NCI-H69 (cell line): Measurements from ENCODE around the gene SRP68.
A peak's percentile ranks its signal among the peaks of the same experiment; 100 is the strongest.

Experiments used
- DNase-seq: peaks from one replicate; lab custom pipeline; 2025; lab: John Stamatoyannopoulos, UW

Gene SRP68

DNA sequence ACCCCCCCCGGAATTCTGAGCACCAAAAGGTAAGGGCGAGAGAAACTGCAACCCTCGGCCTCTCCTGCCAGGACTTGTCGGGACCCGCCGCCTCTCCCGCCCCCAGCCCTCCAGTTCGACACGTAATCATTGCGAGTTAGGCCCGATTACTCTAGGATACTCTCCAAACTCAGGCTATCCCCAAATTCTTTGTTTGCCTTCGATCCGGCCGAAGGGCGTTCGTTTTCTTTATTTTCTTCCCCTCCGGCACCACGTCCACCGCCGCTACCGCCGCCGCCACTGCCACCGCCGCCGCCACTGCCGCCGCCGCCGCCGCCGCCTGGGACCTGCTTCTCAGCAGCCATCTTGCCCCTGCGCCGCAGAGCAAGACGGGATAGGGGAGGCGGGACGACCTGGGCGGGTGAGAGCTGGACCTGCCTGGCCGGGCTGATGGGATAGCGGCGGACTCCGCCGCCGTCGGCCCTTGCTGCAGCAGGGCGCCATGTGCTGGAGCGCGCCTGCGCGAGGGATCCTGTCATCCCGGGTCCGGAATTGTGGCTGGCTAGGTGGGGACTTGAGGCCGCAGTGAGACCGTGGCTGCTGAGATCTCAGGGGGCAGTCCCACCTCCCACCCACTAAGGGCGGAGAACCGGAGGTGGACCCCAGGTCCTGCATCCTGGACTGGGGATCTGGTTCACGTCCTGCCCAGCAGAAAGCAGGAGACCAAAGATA lies at the start of gene SRP68:
TSS of gene SRP68 (minus strand) at position 370 of the 711 bp plus-strand sequence. CDS start at position 344, 26 bp downstream.
- peak; percentile 97 for DNase-seq

DNA sequence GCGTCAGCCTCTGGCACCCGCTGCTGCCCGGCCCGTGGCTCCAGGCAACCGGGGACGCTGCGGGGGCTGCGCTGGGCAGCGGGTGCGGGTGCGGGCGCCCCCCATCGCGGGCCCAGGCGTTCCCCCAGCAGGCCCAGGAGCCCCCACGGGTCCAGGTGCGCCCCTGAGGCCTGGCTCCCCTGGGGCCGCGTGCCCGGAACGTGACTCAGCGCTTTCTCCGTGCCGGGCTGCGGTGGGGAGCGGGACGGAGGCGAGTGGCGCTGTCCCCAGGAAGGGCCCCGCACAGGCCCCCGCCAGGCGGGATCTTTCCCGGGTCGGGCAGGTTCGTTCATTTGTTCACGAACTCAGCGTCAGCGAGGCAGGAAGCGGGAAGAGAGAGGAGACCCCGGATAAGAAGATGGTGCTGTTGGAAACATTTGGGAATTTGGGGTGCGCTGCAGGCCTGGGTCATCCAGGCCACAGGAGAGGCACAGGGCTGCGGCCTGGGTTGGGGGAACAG lies 49.7 kb upstream of the SRP68 start:
- no peak for DNase-seq

DNA sequence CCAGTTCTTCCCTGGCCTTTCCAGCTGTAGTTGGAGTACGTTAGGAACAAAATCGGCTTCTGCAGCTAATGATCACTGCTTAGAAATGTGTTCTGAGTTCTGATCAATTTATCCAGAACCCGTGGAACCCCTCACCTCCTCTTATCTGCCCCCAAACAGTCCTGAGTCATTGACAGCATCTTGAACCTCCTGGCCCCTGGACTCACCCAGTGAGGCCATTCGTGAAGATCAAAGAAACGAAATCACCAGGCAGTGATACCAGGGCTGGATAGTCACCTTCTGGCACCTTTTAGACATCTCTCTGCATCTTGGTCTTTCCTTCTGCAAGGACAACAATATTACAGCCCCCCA lies 48.3 kb upstream of the SRP68 start:
- DNase-seq: no peak

GRCh38 chr17:76119409-76120371 lies 47.4 kb upstream of the SRP68 start:
- DNase-seq: no peak

DNA sequence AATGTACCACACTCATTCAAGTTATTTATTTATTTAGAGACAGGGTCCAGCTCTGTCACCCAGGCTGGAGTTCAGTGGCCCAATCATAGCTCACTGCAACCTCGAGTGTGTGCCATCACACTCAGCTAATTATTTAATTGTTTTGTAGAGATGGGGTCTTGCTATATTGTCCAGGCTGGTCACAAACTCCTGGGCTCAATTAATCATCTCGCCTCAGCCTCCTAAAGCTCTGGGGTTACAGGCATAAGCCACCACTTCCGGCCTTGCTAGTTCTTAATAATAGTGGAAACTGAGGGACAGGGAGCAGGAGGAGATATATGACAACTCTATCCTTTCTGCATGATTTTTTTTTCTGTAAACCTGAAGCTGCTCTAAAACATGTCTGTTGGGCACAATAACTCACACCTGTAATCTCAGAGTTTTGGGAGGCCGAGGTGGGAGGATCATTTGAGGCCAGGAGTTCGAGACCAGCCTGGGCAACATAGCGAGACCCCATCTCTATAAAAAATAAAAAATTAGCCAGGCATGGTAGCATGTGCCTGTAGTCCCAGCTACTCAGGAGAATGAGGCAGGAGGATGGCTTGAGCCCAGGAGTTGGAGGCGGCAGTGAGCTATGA lies 42.9 kb upstream of the SRP68 start:
- no peak for DNase-seq

- no peak for DNase-seq
Measured at GRCh38 chr17:76111956-76112355, 39.6 kb upstream of the SRP68 start.

- DNase-seq: peak; percentile 54
Measured at GRCh38 chr17:76107509-76107908, 35.2 kb upstream of the SRP68 start.

GRCh38 chr17:76106703-76107102 lies 34.4 kb upstream of the SRP68 start:
- no peak for DNase-seq

GRCh38 chr17:76104896-76105231 lies 32.5 kb upstream of the SRP68 start:
- DNase-seq: no peak

- no peak for DNase-seq
Measured at GRCh38 chr17:76104140-76104895, 32.0 kb upstream of the SRP68 start.

DNA sequence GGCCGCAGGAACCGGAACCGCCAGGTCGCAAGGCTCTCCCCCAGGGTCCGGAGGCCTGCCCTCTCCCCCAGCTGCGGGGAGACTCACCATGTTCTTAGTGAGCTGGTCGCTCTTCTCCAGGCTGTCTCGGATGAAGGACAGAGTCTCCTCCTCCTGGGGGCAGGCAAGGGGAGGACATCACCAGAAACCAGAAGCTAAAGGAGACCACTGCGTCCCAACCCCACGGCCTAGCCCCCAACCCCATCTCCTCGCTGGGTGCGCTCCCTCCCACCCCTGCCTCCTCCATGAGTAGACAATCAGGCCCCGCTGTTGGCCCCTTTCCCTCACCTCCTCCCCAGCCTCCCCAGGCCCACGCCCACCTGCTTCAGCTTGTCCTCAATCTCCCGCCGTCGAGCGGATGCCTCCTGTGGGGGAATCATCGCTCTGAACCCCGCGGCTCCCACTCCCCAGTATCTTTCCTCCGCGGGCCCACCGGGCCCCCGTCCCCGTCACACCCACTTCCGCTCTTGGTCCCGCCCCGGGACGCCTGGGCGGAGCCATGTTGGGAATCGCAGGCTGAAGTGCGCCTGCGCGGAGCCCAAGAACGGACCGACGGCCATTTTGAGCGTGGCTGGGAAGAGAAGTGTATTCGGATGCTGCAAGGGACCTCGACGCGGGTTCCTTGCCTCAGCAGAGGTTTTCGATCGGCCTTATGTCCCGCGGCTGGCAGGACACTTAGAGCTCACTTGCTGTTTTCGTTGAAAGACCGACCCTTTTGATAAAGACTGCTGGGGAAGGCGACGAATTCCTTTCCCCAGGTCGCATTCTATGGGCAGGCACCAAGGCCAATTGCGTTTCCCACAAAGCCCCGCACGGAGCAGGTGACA lies 31.2 kb upstream of the SRP68 start, which contains the start of gene EXOC7:
TSS of gene EXOC7 (minus strand) at position 514 of the 866 bp plus-strand sequence. CDS start at position 419, 95 bp downstream.
- DNase-seq: peak; percentile 96

DNA sequence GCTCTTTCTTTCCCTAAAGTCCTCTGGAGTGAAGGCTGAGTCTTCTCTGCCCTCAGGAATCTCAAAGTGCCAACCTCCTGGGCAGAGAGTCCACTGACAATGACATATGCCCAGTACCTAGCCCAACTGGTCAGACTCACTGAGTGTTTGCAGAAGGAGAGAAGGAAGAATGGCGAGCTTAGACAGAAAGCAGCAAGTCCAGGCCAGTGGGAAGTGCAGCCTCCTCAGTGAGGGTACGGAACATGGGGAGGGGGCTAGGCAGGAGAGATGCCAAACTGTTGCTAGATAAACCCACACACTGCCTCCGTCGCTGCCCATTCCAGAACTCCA lies 30.6 kb upstream of the SRP68 start:
- no peak for DNase-seq

GRCh38 chr17:76097716-76098295 lies 25.5 kb upstream of the SRP68 start:
- DNase-seq: no peak

- no peak for DNase-seq
Measured at GRCh38 chr17:76095943-76096342, 23.6 kb upstream of the SRP68 start.

DNA sequence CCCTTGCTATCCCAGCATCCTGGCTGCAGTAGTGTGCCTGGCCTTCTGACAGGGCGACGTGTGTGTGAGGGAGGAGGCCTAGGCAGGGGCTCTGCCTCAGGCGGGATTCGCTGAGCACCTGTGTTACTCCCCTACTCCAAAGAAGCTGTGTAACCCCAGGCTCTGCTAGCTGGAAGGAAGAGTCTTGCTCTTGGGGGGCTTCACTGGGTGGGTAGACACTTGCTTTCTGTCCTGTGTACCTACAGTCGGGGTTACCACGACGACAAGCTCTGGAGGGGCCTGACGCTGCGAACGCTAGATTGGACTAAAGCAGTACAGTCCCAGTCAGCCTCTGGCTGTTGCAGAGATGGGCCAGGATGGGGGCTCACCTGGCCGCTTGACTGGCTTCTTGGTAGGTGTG lies 21.7 kb upstream of the SRP68 start:
- DNase-seq: no peak

DNA sequence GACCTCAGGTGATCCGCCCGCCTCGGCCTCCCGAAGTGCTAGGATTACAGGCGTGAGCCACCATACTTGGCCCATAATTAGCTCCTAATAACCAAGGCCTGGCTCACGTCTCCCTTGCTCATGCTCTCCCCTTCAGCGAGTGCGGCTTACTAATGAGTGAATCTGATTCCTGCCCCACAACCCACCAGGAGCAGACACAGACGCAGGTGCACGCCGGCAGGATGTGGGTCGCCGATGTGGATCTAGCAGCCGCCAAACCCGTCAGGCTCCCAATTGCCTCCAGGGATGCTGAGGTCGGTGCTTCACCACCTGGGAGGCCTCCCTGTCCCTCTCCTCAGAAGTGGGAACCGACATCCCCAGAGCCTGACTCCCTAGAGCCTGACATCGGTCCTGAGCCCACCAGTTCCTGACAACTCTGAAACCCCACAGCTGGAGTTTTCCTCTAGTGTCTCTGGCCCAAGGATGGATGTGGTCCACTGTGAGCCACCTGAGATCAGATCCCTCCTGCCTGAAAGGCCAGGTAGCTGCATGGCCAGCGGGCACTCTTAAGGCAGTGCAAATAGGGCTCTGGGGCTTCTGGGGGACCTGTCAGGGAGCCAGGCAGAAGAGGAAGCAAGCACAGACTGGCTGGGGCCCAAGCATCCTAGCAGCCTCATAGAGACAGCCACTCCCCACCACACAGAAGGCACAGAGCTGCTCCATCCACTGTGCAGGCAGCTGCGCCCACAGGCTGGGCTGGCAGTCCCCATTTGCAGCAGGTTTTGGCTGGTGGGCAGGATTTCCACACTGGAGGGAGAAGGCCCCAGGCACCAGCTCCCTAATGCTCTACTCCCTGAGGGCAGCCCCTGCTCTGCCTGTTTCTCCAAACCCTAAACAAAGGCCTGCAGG lies 20.5 kb upstream of the SRP68 start:
- DNase-seq: no peak

GRCh38 chr17:76091526-76092286 lies 19.4 kb upstream of the SRP68 start:
- no peak for DNase-seq

DNA sequence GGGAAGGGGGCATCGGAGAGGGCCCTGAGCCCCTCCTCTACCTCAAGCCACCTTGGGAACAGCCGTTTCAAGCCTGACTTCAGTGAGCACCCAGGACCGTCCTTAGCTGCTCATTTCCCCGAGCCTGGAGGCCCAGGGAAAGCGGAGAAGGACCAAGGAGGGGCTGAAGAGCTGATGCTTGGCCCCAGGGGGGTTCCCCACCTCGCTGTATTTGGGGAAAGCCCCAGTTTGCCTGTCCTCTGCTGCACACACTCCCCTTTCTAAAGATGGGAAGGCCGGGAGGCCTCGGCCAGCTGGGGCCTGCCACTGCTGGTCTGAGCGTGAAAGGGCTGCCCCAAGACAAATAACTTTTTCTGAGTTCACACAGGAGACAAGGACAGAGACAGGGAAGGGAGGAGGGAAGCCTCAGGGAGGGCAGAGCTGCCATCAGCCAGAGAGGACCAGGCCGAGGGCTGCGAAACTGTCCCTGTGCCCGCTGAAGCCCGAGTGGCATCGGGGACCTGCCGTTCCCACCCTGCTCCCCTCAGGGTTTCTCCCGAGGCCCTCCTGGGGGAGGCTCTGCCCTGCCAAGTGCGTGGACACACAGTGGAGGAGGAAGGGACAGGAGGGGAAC lies 18.3 kb upstream of the SRP68 start:
- no peak for DNase-seq
